GM21515 (cell line): ENCODE measurements around the gene CTAGE9.
"Not testable (repeated sequence)": the region's sequence is repeated elsewhere in the genome, so short reads cannot be mapped to it uniquely, and the experiment has no call there.

Experiments used
- ATAC-seq: cut with Tn5 transposase; IDR thresholded peaks from one replicate; pipeline ENCODE4 v1.9.1; 2021; ENCODE audit not compliant: unreplicated experiment

CTAGE9 gene

GRCh38 chr6:131729550-131729949, 18.7 kb upstream of the CTAGE9 start:
- no peak for ATAC-seq

DNA sequence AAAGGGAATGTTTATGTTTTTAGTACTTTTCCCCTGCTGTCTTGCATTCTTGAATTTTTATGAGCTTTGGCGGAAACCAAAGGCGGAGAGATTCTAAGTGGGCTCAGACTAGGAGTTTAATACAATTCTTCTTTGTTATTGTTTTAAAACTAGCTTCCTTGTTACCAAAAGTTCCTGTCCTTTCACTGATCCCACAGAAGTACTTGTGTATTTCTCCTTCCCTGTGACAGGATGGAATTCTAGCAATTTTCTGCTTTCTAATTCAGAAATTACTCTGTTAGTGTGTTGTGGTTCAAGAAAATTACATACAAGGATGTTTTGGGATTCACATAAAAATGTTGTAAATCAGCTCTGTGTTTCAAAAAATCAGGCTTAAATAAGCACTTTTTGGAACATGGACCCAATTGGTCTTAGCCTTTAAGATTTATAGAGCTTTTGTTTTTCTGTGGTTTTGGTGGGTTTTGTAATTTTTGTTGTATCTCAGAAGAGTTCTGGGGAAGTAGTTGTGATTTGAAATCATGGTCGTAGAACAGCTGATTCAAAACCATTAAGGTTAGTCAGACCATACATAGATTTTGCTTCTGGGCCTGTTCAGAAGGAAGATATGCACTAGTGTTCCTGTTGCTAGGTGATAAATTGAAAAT, 17.6 kb upstream of the CTAGE9 start:
- ATAC-seq: no peak

GRCh38 chr6:131727868-131728267, 17.1 kb upstream of the CTAGE9 start:
- ATAC-seq: no peak

- ATAC-seq: no peak
Measured at GRCh38 chr6:131727467-131727866, 16.6 kb upstream of the CTAGE9 start.

GRCh38 chr6:131724114-131724513, 13.3 kb upstream of the CTAGE9 start:
- no peak for ATAC-seq

DNA sequence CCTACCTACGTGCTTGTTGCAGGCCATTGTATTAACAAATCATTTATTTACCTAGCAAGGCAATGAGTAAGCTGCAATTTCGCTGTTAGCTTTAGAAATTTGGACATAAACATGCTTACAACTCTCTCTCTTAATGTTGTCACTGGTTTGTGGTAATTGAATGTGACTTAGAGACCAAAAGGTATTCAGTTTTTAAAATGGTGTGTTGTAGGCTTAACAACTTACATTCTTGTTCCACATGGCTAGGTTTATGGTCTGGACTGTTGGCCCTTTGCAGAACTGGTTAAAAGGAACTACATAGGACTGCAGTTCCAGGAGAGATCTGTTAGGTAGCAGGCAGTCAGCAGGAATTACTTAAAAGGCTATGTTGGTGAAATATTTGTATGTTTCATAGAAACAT, 10.3 kb upstream of the CTAGE9 start:
- ATAC-seq: no peak

DNA sequence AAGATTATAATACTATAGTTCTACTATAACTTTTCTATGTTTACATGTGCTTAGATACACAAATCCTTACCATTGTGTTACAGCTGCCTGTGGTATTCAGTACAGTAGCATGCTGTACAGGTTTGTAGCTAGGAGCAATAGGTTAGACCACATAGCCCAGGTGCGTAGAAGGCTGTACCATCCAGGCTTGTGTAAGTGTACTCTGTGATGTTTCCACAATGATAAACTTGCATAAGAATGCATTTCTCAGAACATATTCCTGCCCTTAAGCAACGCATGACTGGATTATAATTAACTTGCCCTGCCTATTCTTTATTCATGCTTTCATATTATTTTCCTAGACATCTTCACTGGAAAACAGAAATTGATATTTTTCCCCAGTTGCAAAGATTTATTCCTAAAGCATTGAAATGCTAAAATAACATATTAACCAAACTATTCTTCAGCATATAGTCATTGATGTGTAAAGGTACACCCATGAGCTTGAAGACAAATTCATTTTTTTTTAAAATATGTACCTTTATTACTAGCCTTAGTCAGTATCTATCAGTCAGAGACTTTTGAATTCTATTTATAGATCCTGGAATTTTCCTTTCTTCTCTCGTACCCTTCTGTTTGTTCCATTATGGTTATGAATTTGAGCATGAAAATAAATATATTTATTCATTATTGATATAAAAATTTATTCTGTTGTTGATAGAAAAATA, 7.2 kb upstream of the CTAGE9 start:
- no peak for ATAC-seq

DNA sequence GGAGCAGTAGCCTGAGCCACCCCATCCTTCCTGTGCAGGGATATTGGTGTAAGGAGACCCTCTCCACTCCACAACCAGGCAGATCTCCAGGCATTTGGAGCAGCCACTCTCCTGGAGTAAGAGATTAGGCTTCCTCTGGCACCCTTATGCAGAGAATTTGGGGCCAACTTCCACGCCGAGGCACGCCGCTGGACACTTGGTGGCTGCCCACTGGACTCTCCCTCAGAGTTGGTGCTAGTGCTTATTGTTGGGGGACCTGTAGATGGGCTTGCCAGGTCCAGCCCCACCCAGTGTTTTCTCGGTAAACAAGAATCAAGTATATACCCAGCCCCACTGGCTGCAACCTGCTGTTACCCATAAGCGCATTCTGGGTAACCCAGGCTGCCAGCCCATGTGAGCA, 4.8 kb upstream of the CTAGE9 start:
- ATAC-seq: peak; percentile 64

GRCh38 chr6:131703905-131704304, 6.9 kb downstream of the CTAGE9 start:
- ATAC-seq: not testable (repeated sequence)

DNA sequence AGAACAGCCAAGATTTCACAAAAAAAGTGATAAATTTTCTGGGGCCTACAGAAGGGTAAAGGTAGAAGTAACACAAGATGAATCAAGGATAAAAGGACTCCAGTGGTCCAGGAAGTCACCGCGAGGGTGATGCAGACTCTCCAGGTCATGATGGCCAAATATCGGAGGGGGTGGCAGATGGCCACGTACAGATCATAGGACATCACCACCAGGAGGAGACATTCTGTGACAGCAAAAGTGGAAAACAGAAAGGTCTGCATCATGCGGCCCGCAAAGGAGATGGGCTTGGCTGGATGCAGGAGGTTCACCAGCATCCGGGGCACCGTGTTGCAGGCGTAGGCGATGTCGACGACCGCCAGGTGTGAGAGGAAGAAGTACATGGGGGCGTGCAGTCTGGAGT, 10.0 kb downstream of the CTAGE9 start:
- not testable (repeated sequence) for ATAC-seq

- ATAC-seq: no peak
Measured at GRCh38 chr6:131696956-131697355, 13.9 kb downstream of the CTAGE9 start.

GRCh38 chr6:131694832-131695426, 15.9 kb downstream of the CTAGE9 start:
- peak; percentile 85 for ATAC-seq

- no peak for ATAC-seq
Measured at GRCh38 chr6:131693384-131693783, 17.4 kb downstream of the CTAGE9 start.

GRCh38 chr6:131692589-131692988, 18.2 kb downstream of the CTAGE9 start:
- ATAC-seq: no peak

GRCh38 chr6:131692031-131692430, 18.8 kb downstream of the CTAGE9 start:
- ATAC-seq: no peak

DNA sequence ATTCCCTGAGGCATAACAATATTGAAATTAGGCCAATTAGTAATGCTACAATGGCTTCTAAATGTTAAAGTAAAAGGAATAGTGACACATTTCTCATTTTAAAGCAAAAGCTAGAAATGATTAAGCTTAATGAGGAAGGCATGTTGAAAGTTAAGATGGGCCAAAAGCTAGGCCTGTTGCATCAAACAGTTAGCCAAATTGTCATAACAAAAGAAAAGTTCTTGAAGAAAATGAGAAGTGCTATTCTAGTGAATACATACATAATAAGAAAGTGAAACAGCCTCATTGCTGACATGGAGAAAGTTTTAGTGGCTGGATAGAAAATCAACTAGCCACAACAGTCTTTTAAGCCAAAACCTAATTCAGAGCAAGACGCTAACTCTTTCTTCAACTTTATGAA, 22.5 kb downstream of the CTAGE9 start:
- peak; percentile 71 for ATAC-seq

DNA sequence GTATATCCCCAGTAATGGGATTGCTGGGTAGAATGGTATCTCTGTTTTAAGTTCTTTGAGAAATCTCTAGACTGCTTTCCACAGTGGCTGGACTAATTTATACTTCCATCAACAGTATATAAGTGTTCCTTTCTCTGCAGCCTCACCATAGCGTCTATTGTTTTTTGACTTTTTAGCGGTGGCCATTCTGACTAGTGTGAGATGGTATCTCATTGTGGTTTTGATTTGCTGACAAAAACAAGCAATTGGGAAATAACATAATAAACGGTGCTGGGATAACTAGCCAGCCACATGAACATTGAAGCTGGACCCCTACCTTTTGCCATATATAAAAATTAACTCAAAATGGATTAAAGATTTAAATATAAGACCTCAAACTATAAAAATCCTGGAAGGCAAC, 23.8 kb downstream of the CTAGE9 start:
- ATAC-seq: no peak

DNA sequence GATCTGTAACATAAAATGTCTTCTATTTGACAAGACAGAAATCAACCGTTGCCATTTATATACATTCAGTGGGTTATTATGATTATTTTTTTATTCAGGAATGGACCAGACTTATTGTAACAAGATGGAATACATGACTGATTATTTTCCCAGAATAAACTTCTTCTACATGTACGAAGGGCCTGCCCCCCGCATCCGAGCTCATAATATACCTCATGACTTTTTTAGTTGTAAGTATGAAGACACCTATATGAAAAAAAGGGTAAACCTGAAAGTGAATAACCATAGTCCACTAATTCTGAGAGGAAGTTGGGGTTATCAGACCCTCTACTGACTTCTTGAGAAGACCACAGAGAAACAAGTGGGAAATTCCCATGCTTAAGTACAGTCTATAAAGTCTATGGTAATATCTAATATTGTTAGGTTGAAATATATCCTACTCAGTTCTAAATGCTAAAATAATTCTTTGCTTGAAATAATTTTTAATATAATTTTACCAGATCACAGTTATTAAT, 25.5 kb downstream of the CTAGE9 start:
- ATAC-seq: peak; percentile 56

- ATAC-seq: peak; percentile 78
Measured at GRCh38 chr6:131683479-131683878, 27.3 kb downstream of the CTAGE9 start.

DNA sequence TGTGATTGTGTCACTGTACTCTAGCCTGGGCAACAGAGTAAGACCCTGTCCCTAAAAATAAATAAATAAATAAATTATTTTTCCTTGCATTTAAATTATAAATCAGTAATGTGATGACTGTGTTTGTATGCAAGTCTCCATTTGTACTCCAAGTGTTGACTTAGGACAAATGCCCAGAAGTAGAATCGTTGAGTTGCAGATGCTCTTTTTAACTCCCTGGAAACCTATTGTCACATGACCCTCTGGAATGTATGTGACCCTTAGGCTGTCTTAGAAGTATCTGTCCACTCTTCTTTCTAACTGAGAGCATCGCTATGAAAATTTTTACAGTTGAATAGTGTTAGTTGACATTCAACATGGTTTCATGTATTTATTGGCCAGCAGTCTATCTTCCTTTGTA, 28.4 kb downstream of the CTAGE9 start:
- no peak for ATAC-seq

- ATAC-seq: no peak
Measured at GRCh38 chr6:131681585-131681984, 29.2 kb downstream of the CTAGE9 start.

DNA sequence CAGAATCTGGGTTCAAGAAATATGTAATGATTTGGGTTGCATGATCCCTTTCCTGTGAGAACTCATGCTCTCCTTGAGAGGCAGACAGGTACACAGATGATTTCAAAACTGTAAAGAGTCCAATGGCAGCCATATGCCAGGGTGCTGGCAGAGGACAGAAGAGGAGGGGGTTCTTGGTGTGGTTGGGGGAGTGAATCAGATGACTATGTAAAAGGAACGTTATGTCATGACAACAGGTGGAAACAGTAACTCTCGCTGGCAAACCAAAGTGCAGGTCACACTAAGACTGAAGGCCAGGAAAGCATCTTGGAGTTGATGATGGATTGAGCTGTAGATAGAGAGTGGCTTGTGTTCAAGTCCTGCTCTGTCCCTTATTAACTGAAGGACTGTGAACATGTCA, 29.9 kb downstream of the CTAGE9 start:
- no peak for ATAC-seq
